Smooth muscle cell (in vitro differentiated cells): ENCODE results near the gene CCDC89. TPM values are rescaled to one million over a fixed set of nuclear protein-coding genes. Genes with fewer than 3 reads are reported as not detected.

ENCODE experiments used
- DNase-seq: peaks from one replicate; lab custom pipeline; 2025; ENCODE audit not compliant: unreplicated experiment; lab: John Stamatoyannopoulos, UW
- H2AFZ ChIP-seq: fragments of 200-600 bp; sonication (generic); 2 replicates; pipeline ENCODE4 v1.6.0; 2016; ENCODE audit warnings: antibody characterized with exemption, low read depth, mild to moderate bottlenecking
- H3F3A ChIP-seq: fragments of 200-600 bp; sonication (generic); 2 replicates; pipeline ENCODE4 v1.6.0; 2017; ENCODE audit warnings: antibody characterized with exemption, low read depth
- H3K27ac ChIP-seq: fragments of 200-600 bp; sonication (generic); 2 replicates; pipeline ENCODE4 v1.5.1; 2016; ENCODE audit warnings: low read depth, mild to moderate bottlenecking
- H3K27me3 ChIP-seq: fragments of 200-600 bp; sonication (generic); 2 replicates; pipeline ENCODE4 v1.6.1; 2016; ENCODE audit warnings: low read depth, mild to moderate bottlenecking
- H3K36me3 ChIP-seq: fragments of 200-600 bp; sonication (generic); 2 replicates; pipeline ENCODE4 v1.5.1; 2016; ENCODE audit warnings: low read depth
- H3K4me1 ChIP-seq: fragments of 200-600 bp; sonication (generic); 2 replicates; pipeline ENCODE4 v1.5.1; 2016; ENCODE audit warnings: low read depth
- H3K4me2 ChIP-seq: fragments of 200-600 bp; sonication (generic); 2 replicates; pipeline ENCODE4 v1.6.0; 2016; ENCODE audit warnings: mild to moderate bottlenecking
- H3K4me3 ChIP-seq: fragments of 200-600 bp; sonication (generic); 2 replicates; pipeline ENCODE4 v1.5.1; 2016; ENCODE audit warnings: mild to moderate bottlenecking
- H3K79me2 ChIP-seq: fragments of 200-600 bp; sonication (generic); 2 replicates; pipeline ENCODE4 v1.6.0; 2016; ENCODE audit warnings: low read depth, mild to moderate bottlenecking
- H3K9ac ChIP-seq: fragments of 200-600 bp; sonication (generic); 2 replicates; pipeline ENCODE4 v1.6.0; 2016; ENCODE audit warnings: low read depth
- H3K9me3 ChIP-seq: fragments of 200-600 bp; sonication (generic); replicated peaks from 2 replicates; pipeline ENCODE4 v1.5.1; 2016; ENCODE audit warnings: low read depth
- H4K20me1 ChIP-seq: fragments of 200-600 bp; sonication (generic); 2 replicates; pipeline ENCODE4 v1.6.0; 2016; ENCODE audit warnings: low read depth
- WGBS: methylation state at CpG from one replicate; pipeline ENCODE4 v1.1.7; 2016; ENCODE audit warnings: low lambda C conversion rate; 5-methylcytosine and 5-hydroxymethylcytosine counted together
- polyA plus RNA-seq: library from polyadenylated mRNA; unstranded; fragments of >200 nt; fragmentation: Nextera tagmentation; extraction: Ambion mirVana; gene quantifications from 2 replicates; pipeline ENCODE4 v1.2.1, GENCODE V29; 2016
- total RNA-seq: library from RNA; depleted of rRNA; stranded (reverse); fragments of >200 nt; gene quantifications from 2 replicates; pipeline ENCODE4 v1.2.3, GENCODE V29; 2014
- TF ChIP-seq, protein P1 (sequence below): fragments of 200-600 bp; sonication (generic); IDR thresholded peaks from 2 replicates; pipeline ENCODE4 v1.5.1; 2017; ENCODE audit warnings: borderline replicate concordance, mild to moderate bottlenecking, antibody characterized with exemption; ENCODE audit not compliant: insufficient read depth, poor library complexity, severe bottlenecking

CCDC89 gene
- total and polyA plus RNA-seq, 2 experiments from 2014 or later: not detected

GRCh38 chr11:85663080-85663752 lies 22.8 kb downstream of the CCDC89 start:
- H2AFZ ChIP-seq: no peak overlapping the region
- peaks cover 10% of the 10 kb centered on the region for H3F3A ChIP-seq
- peak overlapping the region; percentile 97 for H3K9ac ChIP-seq
- DNase-seq: no peak
- no peaks in the 10 kb centered on the region for H3K9me3 ChIP-seq
- H3K79me2 ChIP-seq: peaks cover 59% of the 10 kb centered on the region
- H3K4me1 ChIP-seq: peaks cover 50% of the 10 kb centered on the region
- no peaks in the 10 kb centered on the region for H3K27me3 ChIP-seq
- H3K36me3 ChIP-seq: peaks cover 4% of the 10 kb centered on the region
- H3K27ac ChIP-seq: peak overlapping the region; percentile 98
- TF ChIP-seq, protein P1, sequence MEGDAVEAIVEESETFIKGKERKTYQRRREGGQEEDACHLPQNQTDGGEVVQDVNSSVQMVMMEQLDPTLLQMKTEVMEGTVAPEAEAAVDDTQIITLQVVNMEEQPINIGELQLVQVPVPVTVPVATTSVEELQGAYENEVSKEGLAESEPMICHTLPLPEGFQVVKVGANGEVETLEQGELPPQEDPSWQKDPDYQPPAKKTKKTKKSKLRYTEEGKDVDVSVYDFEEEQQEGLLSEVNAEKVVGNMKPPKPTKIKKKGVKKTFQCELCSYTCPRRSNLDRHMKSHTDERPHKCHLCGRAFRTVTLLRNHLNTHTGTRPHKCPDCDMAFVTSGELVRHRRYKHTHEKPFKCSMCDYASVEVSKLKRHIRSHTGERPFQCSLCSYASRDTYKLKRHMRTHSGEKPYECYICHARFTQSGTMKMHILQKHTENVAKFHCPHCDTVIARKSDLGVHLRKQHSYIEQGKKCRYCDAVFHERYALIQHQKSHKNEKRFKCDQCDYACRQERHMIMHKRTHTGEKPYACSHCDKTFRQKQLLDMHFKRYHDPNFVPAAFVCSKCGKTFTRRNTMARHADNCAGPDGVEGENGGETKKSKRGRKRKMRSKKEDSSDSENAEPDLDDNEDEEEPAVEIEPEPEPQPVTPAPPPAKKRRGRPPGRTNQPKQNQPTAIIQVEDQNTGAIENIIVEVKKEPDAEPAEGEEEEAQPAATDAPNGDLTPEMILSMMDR: no peak
- peak overlapping the region; percentile 94 for H3K4me3 ChIP-seq
- WGBS: 4% methylated on average over 10 of the region's 10 CpGs
- peaks cover 62% of the 10 kb centered on the region for H4K20me1 ChIP-seq
- peak overlapping the region; percentile 97 for H3K4me2 ChIP-seq

DNA sequence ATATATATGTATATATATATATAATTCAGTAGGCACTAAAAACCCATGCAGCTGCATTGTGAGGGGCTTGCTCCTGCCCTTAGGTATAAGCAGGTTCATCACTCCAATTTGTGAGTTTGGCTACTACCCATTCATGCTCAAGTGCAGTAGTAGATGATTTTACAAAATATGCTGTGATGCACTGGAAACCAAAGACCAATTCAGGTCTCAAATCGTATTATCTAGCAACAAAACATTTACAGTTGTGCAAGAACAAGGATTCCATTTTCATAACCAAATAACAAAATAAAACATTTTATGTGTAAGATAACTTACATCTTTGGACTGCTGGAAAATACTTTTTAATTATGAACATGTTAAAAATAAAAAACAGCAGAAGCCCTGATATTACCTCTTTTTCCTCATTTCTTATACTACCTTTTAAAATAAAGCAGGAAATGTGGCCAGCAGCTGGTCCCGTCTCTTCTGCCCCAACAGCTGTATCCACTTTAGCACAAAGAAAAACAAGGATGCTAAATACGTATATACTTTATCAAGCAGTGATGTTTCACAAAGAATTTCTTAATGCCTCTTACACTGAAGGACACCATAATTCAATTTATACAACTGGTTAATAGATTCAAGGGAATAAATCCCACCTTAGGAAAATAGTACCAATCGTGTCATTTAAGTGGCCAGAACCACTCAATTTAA lies 23.9 kb downstream of the CCDC89 start:
- Histone ChIP-seq H3K79me2 (peaks cover 70% of the 10 kb centered on the region), H3K9me3 (no peaks in the 10 kb centered on the region), H3K4me1 (peaks cover 50% of the 10 kb centered on the region), H3K36me3 (peaks cover 9% of the 10 kb centered on the region), H3K27me3 (no peaks in the 10 kb centered on the region), H3K9ac (peak overlapping the region; percentile 97), H3F3A (peaks cover 17% of the 10 kb centered on the region), H3K4me3 (peak overlapping the region; percentile 94), H4K20me1 (peaks cover 73% of the 10 kb centered on the region), H2AFZ (no peak overlapping the region), H3K27ac (peak overlapping the region; percentile 13), H3K4me2 (peak overlapping the region; percentile 97)
- TF ChIP-seq, protein P1: no peak
- WGBS: 28% methylated on average over 4 of the region's 4 CpGs
- no peak for DNase-seq

DNA sequence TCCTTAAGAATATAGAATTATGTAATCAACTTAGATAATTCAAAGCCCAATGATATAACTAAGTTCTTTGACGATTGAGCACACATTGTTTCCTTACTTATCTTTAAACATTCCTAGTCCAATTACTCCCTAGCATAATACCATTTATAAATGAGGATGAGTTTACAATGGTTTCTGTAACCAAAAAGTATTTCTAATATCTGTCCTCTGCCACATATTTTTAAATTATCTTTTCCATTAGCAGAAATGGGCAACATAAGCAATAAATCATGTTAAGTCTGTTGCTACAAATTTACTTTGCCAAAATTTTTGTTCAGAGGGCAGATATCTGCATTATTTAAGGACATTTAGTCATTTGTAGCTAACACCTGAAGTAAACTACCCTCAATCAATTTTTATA lies 27.8 kb downstream of the CCDC89 start:
- H3K9ac ChIP-seq: no peak overlapping the region
- H3K27me3 ChIP-seq: no peaks in the 10 kb centered on the region
- H4K20me1 ChIP-seq: peaks cover 81% of the 10 kb centered on the region
- H3K36me3 ChIP-seq: peaks cover 19% of the 10 kb centered on the region
- H3K4me1 ChIP-seq: peaks cover 45% of the 10 kb centered on the region
- H3K79me2 ChIP-seq: peaks cover 68% of the 10 kb centered on the region
- H3K4me2 ChIP-seq: no peak overlapping the region
- TF ChIP-seq, protein P1: no peak
- no peaks in the 10 kb centered on the region for H3K9me3 ChIP-seq
- peak overlapping the region; percentile 45 for H3K27ac ChIP-seq
- no peak for DNase-seq
- 78% methylated on average over 1 of the region's 1 CpG for WGBS
- peaks cover 32% of the 10 kb centered on the region for H3F3A ChIP-seq
- no peak overlapping the region for H2AFZ ChIP-seq
- H3K4me3 ChIP-seq: no peak overlapping the region
